WERI-Rb-1 (cell line): ENCODE data around the gene SLC43A1.

Source experiments
- DNase-seq: peaks from one replicate; pipeline ENCODE4 v3.0.0-alpha.2; 2020
- H3K27ac ChIP-seq: fragments of 250-450 bp; sonication (Bioruptor Pico); 2 replicates; pipeline ENCODE4 v1.5.1; 2020; ENCODE audit warnings: mild to moderate bottlenecking, moderate library complexity
- H3K27me3 ChIP-seq: fragments of 250-450 bp; sonication (Bioruptor Pico); 2 replicates; pipeline ENCODE4 v1.5.1; 2021; ENCODE audit warnings: mild to moderate bottlenecking, low read depth, moderate library complexity; ENCODE audit not compliant: insufficient read depth, severe bottlenecking
- H3K36me3 ChIP-seq: fragments of 250-450 bp; sonication (Bioruptor Pico); 2 replicates; pipeline ENCODE4 v1.5.1; 2020; ENCODE audit warnings: mild to moderate bottlenecking, moderate library complexity
- H3K4me3 ChIP-seq: 2 replicates; pipeline ENCODE4 v1.5.1; 2011; ENCODE audit warnings: low read depth, mild to moderate bottlenecking, control low read depth, low read length
- H3K9me3 ChIP-seq: fragments of 250-450 bp; sonication (Bioruptor Pico); 2 replicates; pipeline ENCODE4 v1.5.1; 2021; ENCODE audit warnings: mild to moderate bottlenecking, moderate library complexity; ENCODE audit not compliant: severe bottlenecking
- CTCF ChIP-seq: IDR thresholded peaks from 2 replicates; pipeline ENCODE4 v1.5.1; 2011; ENCODE audit warnings: low read depth, mild to moderate bottlenecking, control low read depth, inconsistent platforms, low read length

The SLC43A1 gene

DNA sequence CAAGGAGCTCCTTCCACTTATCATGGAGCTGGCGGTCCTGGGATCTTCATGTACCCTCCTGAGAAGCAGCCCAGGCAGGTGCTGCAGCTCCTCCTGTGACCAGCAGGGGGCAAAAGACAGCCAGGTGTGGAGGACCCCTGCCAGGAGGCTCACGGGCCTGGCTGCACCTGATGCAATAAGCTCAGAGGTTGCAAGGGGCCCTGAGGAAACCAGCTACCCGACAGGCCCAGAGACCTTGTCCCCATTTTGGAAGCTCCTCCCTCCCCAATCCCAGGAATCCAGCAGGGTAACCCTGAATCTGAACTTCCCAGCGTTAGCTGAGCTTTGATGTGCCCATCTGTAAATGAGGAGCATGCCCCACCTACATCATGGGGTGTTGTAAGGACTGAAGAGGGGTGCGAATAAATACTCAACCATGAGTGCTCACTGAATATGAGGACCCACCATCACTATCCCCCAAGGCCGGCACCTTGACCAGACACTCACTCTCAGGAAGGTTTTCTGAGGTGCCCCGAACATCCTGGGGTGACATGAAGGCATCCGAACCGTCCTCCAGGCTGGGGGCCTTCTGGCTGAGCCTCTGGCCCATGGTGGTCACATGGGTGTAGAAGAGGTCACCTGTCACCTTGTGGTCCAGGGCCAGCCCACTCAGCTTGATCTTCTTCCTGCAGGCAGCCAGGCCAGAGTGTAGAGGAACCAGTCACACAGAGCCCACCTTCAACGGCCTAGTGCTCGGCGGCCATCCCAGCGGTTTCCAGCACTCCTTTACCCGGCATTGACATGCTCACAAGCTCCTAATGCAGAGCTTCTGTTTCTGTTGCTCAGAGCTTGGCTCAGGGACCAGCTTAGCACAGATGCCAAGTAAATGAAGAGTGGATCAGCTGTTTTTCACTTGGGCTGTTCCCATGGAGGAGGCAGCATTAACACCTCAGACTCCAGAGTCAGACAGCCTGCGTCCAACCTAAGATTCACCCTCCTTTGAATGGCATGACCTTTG is 21.7 kb downstream of the SLC43A1 start:
- peak; percentile 88 for TF ChIP-seq CTCF
- Histone ChIP-seq H3K36me3 (no peaks in the 10 kb centered on the region), H3K27ac (peak overlapping the region; percentile 51), H3K4me3 (no peak overlapping the region), H3K9me3 (no peaks in the 10 kb centered on the region), H3K27me3 (no peaks in the 10 kb centered on the region)
- peak; percentile 86 for DNase-seq

DNA sequence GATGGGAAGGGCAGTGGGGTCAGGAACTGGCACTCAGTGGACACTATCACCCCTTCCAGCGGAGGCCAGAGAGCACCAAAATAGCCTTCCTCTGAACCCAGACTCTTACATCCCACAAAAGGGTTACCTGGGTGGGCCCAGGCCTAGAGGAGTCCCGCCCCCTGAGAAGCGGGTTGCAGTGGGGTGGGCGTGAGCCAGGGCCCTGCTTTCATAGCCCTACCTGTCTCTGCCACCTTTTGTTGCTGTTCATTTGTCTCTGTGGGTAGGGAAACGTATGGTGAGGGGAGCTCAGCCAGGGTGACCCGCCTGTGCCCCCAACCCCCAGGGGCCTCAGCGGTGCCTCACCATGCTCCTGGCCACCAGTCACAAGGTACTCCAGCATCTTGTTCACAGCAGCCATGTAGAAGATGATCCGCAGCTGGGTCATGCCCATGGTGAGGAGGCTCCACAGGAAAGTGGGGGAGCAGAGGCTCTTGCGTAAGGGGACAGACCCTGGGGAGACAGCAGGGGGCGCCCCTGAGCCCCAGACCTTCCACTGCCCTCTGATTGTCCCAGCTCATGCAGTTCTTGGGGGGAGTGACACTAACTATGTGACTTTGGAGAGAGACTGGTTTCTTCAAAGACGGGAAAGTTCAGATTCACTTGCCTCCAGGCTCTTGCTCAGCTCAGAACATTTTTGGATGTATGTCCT is 24.0 kb downstream of the SLC43A1 start:
- TF ChIP-seq CTCF = peak; percentile 93
- Histone ChIP-seq H3K36me3 (no peaks in the 10 kb centered on the region), H3K9me3 (no peaks in the 10 kb centered on the region), H3K27ac (no peak overlapping the region), H3K4me3 (no peak overlapping the region), H3K27me3 (no peaks in the 10 kb centered on the region)
- peak; percentile 64 for DNase-seq

DNA sequence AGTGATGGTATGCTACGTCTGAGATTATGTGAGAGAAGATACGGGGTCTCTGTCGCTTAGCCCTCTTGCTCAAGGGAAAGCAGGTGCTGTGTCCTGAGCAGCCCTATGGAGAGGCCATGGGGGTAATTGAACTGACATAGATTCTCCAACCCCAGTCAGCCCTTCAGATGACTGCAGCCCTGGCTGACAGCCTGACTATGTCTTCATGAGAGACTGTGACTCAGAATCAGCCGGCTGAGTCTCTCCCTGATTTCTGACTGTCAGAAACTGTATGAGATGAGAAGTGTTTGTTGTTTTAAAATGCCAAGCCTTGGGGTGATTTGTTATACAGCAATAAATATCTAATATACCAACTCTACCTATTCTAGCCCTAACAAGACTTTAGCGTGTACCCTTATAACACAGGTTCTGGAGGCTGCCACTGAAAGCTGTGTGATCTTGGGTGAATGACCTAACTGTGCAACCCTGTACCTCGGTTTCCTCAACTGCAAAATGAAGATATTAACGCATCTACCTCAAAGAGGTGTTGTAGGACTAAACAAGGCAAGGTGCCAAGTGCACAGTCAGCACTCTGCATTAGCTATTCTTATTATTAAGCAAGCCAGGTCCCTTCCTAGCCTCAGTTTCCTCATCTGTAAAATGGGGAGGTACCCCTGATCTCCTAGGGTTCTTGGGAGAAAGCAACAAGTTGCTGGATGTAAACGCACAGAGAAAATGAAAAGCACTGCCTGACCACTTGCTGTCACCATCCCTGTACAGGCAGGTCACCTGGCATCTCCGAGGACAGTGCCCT is 24.9 kb downstream of the SLC43A1 start:
- Histone ChIP-seq H3K9me3 (no peaks in the 10 kb centered on the region), H3K36me3 (no peaks in the 10 kb centered on the region), H3K27me3 (no peaks in the 10 kb centered on the region), H3K27ac (no peak overlapping the region), H3K4me3 (no peak overlapping the region)
- no peak for TF ChIP-seq CTCF
- DNase-seq = no peak

DNA sequence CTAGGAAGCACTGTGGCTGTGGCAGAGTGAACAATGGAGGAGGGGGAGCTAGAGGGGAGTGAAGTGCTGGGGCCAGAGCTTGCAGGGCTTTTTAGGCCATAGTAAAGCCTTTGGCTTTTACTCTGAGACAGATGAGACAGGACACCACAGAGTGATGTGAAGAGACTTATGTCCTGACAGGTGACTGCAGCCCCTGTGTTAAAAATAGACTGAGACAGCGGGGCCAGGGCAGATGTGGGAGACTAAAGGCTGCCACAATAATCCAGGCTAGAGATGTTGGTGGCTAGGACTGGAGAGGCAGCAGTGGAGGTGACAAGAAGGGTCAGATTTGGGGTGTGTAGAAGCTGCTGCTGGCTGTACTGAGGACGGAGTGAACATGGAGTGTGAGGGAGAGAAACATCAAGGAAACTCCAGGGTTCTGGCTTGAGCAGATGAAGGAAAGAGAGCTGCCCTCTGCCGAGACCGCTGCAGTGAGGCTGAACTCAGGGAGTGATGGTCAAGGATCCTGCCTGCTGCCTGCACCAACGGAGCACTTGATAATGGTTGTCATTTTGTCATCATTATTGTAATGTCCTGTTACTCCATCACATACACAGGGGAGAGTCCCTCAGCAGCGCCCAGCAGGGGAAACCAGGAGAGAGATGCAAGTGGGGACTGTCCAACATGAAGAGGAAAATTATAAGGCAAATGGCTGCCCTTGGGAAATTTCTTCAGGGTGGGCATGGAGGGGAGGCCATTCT is 27.4 kb downstream of the SLC43A1 start:
- H3K9me3 ChIP-seq = no peaks in the 10 kb centered on the region
- no peak overlapping the region for H3K27ac ChIP-seq
- H3K27me3 ChIP-seq = peaks cover 5% of the 10 kb centered on the region
- no peak for TF ChIP-seq CTCF
- no peak overlapping the region for H3K4me3 ChIP-seq
- H3K36me3 ChIP-seq = no peaks in the 10 kb centered on the region
- DNase-seq = no peak
